ENCODE results near the gene MPZL3.

DNA sequence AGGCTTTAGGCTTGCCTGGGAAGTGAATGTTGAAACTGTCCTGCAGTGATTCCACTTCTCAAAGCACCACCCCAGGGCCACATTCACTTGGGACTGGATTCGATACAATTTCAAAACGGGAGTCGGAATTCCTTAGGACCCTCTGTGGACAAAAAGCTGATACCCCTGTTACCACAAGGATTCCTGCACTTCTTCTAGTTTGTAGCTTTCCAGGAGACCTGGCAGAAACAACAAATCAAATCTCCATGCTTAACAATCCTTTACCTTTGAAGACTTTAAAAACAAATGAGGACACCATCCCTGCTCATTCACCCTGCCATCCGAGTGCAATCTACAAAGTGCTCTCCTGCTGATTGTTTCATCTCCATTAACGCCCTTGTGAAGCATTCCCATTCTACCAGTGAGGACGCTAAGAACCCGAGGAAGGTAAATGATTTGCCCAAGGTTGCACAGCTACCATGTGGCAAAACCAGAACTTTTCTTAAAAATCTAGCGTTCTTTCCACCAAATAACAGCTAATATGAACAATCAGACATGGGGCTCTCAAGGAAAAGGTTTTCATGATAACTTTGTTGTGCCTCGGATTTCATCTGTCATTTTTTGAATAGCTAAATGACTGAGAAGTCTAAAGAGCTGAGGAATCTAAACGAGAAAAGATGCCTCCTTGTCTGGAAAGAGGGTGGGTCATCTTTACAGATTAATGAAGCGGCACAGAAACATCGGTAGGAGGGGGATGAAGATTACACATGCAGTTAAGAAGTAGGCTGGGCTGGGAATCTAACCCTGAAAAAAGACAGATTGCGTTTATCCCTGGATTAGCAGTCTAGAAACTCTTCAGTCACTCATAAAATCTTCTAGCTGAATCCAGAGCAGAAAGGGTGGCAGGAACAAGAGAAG, 12.7 kb upstream of the MPZL3 start:
- TF ChIP-seq POLR2AphosphoS5 (IDR thresholded peaks at IDR 0.05) (no peak), MXI1 (conservative IDR thresholded peaks at IDR 0.05; ENCODE audit: poor library complexity, severe bottlenecking) (no peak), RAD21 (conservative IDR thresholded peaks at IDR 0.05) (no peak), TAF1 (IDR thresholded peaks at IDR 0.05; ENCODE audit: low read depth) (no peak), EP300 (conservative IDR thresholded peaks at IDR 0.05; ENCODE audit: poor library complexity, severe bottlenecking) (no peak), EZH2 (IDR thresholded peaks at IDR 0.05; ENCODE audit: borderline replicate concordance, insufficient read depth, low read length, poor library complexity, severe bottlenecking) (no peak), SMC3 (conservative IDR thresholded peaks at IDR 0.05; ENCODE audit: poor library complexity) (no peak)
- TF ChIP-seq, protein P1, sequence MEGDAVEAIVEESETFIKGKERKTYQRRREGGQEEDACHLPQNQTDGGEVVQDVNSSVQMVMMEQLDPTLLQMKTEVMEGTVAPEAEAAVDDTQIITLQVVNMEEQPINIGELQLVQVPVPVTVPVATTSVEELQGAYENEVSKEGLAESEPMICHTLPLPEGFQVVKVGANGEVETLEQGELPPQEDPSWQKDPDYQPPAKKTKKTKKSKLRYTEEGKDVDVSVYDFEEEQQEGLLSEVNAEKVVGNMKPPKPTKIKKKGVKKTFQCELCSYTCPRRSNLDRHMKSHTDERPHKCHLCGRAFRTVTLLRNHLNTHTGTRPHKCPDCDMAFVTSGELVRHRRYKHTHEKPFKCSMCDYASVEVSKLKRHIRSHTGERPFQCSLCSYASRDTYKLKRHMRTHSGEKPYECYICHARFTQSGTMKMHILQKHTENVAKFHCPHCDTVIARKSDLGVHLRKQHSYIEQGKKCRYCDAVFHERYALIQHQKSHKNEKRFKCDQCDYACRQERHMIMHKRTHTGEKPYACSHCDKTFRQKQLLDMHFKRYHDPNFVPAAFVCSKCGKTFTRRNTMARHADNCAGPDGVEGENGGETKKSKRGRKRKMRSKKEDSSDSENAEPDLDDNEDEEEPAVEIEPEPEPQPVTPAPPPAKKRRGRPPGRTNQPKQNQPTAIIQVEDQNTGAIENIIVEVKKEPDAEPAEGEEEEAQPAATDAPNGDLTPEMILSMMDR (IDR thresholded peaks at IDR 0.05; ENCODE audit: poor library complexity, severe bottlenecking): no peak
- TF ChIP-seq, protein P2, sequence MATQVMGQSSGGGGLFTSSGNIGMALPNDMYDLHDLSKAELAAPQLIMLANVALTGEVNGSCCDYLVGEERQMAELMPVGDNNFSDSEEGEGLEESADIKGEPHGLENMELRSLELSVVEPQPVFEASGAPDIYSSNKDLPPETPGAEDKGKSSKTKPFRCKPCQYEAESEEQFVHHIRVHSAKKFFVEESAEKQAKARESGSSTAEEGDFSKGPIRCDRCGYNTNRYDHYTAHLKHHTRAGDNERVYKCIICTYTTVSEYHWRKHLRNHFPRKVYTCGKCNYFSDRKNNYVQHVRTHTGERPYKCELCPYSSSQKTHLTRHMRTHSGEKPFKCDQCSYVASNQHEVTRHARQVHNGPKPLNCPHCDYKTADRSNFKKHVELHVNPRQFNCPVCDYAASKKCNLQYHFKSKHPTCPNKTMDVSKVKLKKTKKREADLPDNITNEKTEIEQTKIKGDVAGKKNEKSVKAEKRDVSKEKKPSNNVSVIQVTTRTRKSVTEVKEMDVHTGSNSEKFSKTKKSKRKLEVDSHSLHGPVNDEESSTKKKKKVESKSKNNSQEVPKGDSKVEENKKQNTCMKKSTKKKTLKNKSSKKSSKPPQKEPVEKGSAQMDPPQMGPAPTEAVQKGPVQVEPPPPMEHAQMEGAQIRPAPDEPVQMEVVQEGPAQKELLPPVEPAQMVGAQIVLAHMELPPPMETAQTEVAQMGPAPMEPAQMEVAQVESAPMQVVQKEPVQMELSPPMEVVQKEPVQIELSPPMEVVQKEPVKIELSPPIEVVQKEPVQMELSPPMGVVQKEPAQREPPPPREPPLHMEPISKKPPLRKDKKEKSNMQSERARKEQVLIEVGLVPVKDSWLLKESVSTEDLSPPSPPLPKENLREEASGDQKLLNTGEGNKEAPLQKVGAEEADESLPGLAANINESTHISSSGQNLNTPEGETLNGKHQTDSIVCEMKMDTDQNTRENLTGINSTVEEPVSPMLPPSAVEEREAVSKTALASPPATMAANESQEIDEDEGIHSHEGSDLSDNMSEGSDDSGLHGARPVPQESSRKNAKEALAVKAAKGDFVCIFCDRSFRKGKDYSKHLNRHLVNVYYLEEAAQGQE (IDR thresholded peaks at IDR 0.05; ENCODE audit: borderline replicate concordance): no peak

All from neural cell (in vitro differentiated cells).